ENCODE results near the gene RABGAP1L.

The RABGAP1L gene

DNA sequence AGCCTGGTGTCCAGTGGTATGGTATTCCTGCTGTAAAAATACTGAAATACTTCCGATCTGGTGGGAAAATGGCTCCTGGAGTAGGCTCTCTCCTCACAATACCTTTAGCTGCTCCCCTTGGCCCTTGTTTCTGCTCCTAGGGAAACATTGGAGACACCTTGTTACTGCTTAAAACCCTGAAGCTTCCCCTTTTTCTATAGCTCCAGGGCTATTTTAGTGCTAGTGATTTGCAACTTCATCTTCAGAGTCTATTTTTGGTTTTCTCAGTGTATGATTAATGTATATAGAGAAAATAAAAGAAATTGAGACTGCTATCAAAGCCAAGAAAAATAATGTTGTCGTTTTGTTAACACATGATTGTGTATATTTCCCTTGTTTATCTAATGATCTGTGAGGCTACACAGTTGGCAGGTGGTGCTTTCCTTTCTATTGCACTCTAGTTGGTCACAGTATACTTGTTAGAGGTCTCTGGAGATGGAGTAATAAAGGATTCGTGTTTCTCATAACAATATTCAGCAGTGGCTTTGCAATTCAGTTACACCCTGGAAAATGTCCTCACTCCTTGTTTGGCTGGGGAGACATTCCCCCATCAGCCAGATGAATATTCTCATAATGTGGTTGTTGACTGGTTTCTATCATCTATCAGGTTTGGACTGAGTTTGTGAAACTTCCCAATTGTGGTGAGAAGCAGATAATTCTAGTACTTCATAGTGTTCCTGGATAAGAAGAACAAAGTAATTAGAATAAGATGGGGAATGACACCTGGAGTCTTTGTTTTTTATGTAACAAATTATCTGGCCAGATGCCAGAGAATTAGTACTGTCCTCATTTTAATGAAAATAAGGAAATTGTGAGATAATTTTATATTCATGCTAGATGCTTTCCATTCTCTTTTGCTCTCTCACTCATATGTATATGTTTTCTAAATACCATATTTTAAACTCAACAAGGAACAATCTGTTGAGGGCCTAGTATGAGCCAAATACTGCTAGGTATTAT, 795.6 kb downstream of the RABGAP1L start:
- Histone ChIP-seq H3K9me3 (ENCODE audit: insufficient read depth, low read depth, low read length) (no peaks in the 10 kb centered on the region), H3K9me2 (replicated peaks; ENCODE audit: low read depth, low read length) (no peaks in the 10 kb centered on the region), H3K79me2 (ENCODE audit: insufficient read depth, low read length) (no peaks in the 10 kb centered on the region), H3K4me1 (ENCODE audit: insufficient read depth, low read length, poor library complexity, severe bottlenecking) (no peaks in the 10 kb centered on the region), H3K4me3 (ENCODE audit: low read length, poor library complexity, severe bottlenecking) (no peak overlapping the region), H3F3A (ENCODE audit: low read depth) (no peaks in the 10 kb centered on the region), H4K20me1 (ENCODE audit: insufficient read depth, low read length, poor library complexity, severe bottlenecking) (no peaks in the 10 kb centered on the region), H3K9ac (ENCODE audit: low read depth, low read length, poor library complexity, severe bottlenecking) (no peak overlapping the region), H3K27me3 (ENCODE audit: insufficient read depth, low read length, poor library complexity, severe bottlenecking) (no peaks in the 10 kb centered on the region), H3K4me2 (ENCODE audit: low read depth, low read length, poor library complexity, severe bottlenecking) (no peak overlapping the region), H3K36me3 (ENCODE audit: insufficient read depth, low read length) (peaks cover 4% of the 10 kb centered on the region; the same call in 1 of the 2 replicates), H2AFZ (ENCODE audit: low read length) (no peak overlapping the region)
- TF ChIP-seq, protein P1, sequence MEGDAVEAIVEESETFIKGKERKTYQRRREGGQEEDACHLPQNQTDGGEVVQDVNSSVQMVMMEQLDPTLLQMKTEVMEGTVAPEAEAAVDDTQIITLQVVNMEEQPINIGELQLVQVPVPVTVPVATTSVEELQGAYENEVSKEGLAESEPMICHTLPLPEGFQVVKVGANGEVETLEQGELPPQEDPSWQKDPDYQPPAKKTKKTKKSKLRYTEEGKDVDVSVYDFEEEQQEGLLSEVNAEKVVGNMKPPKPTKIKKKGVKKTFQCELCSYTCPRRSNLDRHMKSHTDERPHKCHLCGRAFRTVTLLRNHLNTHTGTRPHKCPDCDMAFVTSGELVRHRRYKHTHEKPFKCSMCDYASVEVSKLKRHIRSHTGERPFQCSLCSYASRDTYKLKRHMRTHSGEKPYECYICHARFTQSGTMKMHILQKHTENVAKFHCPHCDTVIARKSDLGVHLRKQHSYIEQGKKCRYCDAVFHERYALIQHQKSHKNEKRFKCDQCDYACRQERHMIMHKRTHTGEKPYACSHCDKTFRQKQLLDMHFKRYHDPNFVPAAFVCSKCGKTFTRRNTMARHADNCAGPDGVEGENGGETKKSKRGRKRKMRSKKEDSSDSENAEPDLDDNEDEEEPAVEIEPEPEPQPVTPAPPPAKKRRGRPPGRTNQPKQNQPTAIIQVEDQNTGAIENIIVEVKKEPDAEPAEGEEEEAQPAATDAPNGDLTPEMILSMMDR (conservative IDR thresholded peaks at IDR 0.05; ENCODE audit: low read length): no peak
- TF ChIP-seq EZH2phosphoT487 (IDR thresholded peaks at IDR 0.05; ENCODE audit: borderline replicate concordance): no peak

DNA sequence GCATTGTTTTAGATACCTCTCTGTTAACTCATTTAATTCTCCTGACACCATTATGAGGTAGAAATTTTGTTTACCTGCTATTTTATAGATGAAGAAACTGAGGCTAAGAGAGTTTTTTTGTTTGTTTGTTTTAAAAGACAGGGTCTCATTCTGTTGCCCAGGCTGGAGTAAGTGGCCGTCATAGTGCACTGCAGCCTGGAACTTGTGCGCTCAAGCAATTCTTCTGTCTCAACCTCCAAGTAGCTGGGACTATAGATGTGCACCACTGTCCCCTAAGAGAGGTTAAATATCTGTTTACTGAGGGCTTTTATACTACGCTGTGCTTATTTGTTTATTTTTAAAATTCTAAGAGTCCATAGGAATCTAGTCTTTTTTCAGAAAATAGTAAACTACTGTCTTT, 796.8 kb downstream of the RABGAP1L start:
- TF ChIP-seq, protein P1 (conservative IDR thresholded peaks at IDR 0.05; ENCODE audit: low read length): no peak
- TF ChIP-seq EZH2phosphoT487 (IDR thresholded peaks at IDR 0.05; ENCODE audit: borderline replicate concordance): no peak
- Histone ChIP-seq H3K27me3 (ENCODE audit: insufficient read depth, low read length, poor library complexity, severe bottlenecking) (no peaks in the 10 kb centered on the region), H3K4me3 (ENCODE audit: low read length, poor library complexity, severe bottlenecking) (no peak overlapping the region), H3K9me3 (ENCODE audit: insufficient read depth, low read depth, low read length) (no peaks in the 10 kb centered on the region), H4K20me1 (ENCODE audit: insufficient read depth, low read length, poor library complexity, severe bottlenecking) (no peaks in the 10 kb centered on the region), H2AFZ (ENCODE audit: low read length) (no peak overlapping the region), H3K4me2 (ENCODE audit: low read depth, low read length, poor library complexity, severe bottlenecking) (no peak overlapping the region), H3K79me2 (ENCODE audit: insufficient read depth, low read length) (no peaks in the 10 kb centered on the region), H3K36me3 (ENCODE audit: insufficient read depth, low read length) (peaks cover 4% of the 10 kb centered on the region; the same call in 1 of the 2 replicates), H3K4me1 (ENCODE audit: insufficient read depth, low read length, poor library complexity, severe bottlenecking) (no peaks in the 10 kb centered on the region), H3F3A (ENCODE audit: low read depth) (no peaks in the 10 kb centered on the region), H3K9ac (ENCODE audit: low read depth, low read length, poor library complexity, severe bottlenecking) (no peak overlapping the region), H3K9me2 (replicated peaks; ENCODE audit: low read depth, low read length) (no peaks in the 10 kb centered on the region)

DNA sequence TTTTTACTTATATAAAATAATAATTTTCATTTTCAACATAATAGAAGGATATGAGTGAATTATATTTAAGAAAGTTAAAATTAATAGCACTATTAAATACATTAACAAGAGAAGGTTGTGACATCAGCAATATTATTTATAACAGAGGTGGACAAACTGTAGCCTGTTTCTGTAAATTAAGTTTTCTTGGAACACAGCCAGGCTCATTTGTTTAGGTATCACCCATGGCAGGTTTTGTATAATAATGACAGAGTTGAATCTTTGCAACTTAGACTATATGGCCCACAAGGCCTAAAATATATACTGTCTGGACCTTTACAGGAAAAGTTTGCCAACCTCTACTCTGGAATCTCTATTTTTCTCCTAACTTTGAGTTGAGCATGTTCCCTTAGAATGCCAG, 797.7 kb downstream of the RABGAP1L start:
- H3K36me3 ChIP-seq (ENCODE audit: insufficient read depth, low read length): peaks cover 4% of the 10 kb centered on the region; the same call in 1 of the 2 replicates
- H3K4me2 ChIP-seq (ENCODE audit: low read depth, low read length, poor library complexity, severe bottlenecking): no peak overlapping the region
- H3K27me3 ChIP-seq (ENCODE audit: insufficient read depth, low read length, poor library complexity, severe bottlenecking): no peaks in the 10 kb centered on the region
- no peak overlapping the region for H2AFZ ChIP-seq (ENCODE audit: low read length)
- no peak for TF ChIP-seq EZH2phosphoT487 (IDR thresholded peaks at IDR 0.05; ENCODE audit: borderline replicate concordance)
- TF ChIP-seq, protein P1 (conservative IDR thresholded peaks at IDR 0.05; ENCODE audit: low read length): no peak
- no peaks in the 10 kb centered on the region for H3K79me2 ChIP-seq (ENCODE audit: insufficient read depth, low read length)
- H3K4me3 ChIP-seq (ENCODE audit: low read length, poor library complexity, severe bottlenecking): no peak overlapping the region
- H3K9me2 ChIP-seq (replicated peaks; ENCODE audit: low read depth, low read length): no peaks in the 10 kb centered on the region
- no peaks in the 10 kb centered on the region for H3F3A ChIP-seq (ENCODE audit: low read depth)
- no peaks in the 10 kb centered on the region for H4K20me1 ChIP-seq (ENCODE audit: insufficient read depth, low read length, poor library complexity, severe bottlenecking)
- H3K9me3 ChIP-seq (ENCODE audit: insufficient read depth, low read depth, low read length): no peaks in the 10 kb centered on the region
- no peak overlapping the region for H3K9ac ChIP-seq (ENCODE audit: low read depth, low read length, poor library complexity, severe bottlenecking)
- no peaks in the 10 kb centered on the region for H3K4me1 ChIP-seq (ENCODE audit: insufficient read depth, low read length, poor library complexity, severe bottlenecking)
